Activated CD8-positive, alpha-beta memory T cell treated with anti-CD3 and anti-CD28 coated beads for 48 hours (primary cell): ENCODE data around the gene CTCF.

ENCODE experiments used
- DNase-seq, 3 experiments: peaks; one replicate each; pipeline ENCODE4 v3.0.0-alpha.2; 2020; ENCODE audit warnings: low read depth in 2 of 3, low spot score in 2 of 3

The CTCF gene

DNA sequence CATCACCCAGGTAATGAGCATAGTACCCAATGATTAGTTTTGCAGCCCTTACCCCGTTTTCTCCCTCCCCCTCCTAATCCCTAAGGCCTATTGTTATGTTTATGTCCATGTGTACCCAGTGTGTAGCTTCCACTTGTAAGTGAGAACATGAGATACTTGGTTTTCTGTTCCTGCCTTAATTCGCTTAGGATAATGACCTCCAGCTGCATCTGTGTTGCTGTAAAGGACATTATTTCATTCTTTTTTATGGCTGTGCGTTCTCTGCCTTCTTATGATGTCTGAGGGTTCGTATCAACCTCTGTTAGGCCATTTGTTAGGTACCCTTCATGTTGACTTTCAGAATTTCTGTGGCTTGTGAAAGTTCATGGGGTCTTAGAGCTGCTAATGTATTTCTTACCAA is 31.0 kb downstream of the CTCF start:
- DNase-seq: no peak

DNA sequence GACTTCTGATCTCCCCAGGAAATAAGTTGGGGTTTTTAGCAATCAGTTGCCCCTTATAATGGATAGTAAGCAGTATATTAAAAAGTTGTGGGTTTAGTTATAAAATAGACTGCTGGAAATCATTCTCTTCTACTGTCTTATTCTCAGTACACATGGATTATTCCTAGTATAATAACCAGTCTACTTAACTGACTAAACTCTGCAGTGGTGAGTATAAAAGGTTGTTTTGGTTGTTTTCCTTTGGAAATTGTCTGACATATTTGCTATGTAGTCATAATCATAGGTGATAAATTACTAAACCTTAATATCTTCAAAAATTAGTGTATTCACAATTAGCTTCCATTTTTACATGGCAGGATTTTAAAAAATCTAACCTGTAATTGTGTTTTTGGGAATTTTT is 31.4 kb downstream of the CTCF start:
- no peak for DNase-seq

DNA sequence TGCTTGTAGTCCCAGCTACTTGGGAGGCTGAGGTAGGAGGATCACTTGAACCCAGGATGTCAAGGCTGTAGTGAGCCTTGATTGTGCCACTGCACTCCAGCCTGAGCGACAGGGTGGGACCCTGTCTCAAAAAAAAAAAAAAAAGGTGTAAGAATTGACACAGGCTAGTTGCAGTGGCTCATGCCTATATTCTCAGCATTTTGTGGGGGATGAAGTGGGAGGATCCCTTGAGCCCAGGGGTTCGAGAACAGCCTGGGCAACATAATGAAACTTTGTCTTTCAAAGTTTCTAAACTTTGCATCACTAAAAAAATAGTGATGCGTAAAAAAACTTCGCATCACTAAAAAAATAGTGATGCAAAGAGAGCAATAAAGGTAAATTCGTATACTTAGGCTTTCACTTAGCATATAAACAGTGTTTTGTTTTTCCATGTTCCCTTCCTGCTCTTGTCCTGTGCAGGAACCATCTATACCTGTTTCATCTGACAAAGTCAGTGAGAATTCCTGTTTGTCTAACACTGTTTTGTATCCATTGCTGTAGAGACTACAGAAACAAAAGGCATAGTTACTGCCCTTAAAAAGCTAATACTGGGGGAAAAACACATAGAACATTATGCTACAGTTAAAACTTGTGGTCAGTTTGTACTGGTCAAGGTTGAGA is 32.1 kb downstream of the CTCF start:
- no peak for DNase-seq

DNA sequence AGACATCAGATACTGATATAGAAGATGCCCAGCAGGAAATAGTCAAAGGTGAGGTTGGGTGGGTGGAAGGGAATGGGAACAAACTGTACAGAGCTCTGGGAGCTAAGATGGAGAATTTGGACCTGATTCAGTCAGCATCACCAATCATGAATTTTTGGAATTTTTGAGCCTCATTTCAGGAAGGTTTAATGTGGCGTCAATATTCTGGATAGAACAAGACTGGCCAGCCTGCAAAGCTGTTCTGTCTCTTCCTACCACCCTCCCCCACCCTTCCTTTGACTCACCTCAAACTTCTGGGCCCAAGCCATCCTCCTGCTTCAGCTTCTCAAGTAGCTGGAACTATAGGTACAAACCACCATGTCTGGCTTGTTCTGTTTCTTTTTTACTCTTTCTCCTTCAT is 32.6 kb downstream of the CTCF start:
- no peak for DNase-seq

DNA sequence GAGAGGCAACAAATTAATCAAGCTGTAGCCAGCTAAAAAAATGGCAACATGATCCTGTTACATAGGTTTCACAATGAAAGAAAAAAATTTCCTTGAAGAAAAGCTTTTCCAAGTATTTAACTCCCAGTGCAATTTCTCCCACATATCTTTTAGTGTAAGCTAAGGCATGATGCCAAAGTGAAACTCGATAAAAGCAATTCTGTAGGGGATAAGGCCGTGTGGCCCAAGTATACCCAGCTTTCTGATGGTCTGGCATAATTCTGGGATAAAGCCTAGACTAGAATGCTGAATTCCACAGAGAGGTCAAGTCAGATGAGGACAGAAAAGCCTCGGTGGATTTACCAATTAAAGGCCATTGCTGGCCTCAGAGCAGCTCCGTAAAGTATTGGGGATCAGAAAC is 36.2 kb downstream of the CTCF start:
- no peak for DNase-seq

DNA sequence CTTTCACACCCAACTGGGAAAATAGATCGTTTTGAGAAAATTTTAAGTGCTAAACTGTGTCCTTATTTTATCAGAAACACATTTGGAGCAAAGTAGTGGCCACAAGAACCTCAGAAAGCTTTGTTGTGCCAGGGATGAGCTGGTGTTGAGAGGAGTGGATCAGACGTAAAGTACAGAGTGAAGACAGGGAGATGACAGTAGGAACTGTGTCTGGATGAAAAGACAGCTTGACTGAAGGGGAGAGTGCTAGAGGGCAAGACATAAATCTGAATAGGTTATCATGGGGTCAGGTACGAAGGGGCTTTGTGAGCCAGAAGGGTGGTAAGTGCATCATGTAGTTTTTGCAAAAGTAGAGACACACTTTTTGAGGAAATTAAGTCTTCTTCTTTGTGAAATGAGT is 43.3 kb downstream of the CTCF start:
- DNase-seq: no peak

DNA sequence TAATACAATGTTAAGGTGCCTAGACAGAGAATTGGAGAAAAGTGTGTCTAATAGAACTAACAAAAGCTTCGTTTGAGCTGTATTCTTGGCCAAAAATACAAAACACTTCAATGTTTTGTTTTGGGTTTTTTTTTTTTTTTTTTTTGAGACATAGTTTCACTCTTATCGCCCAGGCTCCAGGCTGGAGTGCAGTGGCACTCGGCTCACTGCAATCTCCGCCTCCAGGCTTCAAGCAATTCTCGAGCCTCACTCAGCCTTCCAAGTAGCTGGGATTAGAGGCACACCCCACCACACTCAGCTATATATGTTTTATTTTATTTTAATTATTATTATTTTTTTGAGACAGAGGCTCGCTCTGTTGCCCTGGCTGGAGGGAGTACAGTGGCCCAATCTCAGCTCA is 44.3 kb downstream of the CTCF start:
- DNase-seq: no peak

DNA sequence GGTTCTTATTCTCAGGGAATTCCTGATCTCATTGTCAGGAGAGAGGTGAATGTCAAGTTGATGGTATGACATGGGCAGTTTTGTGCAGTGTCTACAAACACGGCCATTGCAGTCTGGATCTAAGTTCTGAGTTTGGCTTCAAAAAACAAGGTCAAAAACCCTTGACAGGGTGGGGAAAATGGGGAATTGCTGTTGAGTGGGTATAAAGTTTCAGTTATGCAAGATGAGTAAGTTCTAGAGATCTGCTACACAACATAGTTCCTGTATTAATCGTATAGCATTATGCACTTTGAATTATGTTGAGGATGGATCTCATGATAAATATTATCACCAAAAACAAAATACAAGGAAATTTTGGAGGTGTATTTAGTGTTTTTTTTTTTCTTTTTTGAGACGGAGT is 46.0 kb downstream of the CTCF start:
- no peak for DNase-seq

DNA sequence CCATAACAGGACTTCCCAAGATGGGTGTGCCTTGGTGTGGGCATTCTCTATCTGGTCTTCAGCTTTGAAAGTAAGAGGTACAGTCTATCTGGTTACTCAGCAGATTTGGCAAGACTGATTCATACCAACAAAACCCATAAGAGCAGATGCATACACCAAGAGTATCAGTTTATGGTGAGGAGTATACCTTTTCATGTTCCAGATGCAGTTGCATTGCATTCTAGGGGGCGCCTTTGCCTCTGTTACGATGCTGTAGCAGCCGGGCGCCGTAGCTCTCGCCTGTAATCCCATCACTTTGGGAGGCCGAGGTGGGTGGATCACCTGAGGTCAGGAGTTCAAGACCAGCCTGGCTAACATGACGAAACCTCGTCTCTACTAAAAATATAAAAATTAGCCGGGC is 51.5 kb downstream of the CTCF start:
- DNase-seq: no peak

DNA sequence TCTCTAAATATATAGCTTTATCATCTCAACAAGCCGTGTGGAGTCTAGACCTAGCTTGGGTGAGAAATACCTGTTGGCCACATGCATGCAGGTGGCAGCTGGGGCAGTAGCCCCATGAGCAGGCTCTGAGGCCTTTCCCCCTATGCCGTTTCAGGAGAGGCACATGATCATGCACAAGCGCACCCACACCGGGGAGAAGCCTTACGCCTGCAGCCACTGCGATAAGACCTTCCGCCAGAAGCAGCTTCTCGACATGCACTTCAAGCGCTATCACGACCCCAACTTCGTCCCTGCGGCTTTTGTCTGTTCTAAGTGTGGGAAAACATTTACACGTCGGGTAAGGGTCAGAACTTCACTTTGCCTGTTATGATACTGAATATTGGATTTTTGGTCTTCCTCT is 65.9 kb downstream of the CTCF start:
- DNase-seq: no peak

DNA sequence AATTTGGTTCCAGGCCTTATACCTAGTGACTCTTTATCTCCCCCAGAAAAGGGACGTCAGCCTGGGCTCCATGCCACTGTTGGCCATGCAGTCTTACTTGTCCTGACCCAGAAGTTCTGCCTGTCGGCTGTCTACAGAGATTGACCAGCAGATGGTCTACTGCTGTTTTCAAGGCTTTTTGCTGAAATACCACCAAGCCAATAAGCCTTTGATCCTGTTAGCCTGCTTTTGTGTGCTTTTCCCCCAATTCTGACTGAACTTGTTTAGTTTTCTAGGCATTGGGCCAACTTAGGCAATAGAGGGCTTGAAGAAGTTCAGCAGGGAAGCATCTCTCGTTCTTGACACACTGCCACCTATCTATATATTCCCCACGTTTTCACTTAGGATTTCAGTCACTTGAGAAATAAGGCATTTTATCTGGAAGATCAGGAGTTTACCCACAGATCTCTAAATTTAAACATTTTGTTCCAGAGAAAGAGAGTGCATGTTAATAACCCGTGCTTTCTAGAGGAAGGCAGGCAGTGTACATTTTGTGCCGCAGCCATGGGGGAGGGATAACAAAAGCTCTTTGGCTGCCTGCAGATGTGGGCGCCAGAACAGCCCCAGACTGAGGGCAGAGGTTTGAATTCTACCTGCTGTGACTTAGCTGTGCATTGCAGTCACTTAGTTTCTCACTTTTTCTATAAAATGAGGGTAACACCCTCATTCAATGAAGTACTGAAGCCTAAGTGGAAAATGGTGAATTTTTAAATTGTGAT is 70.3 kb downstream of the CTCF start:
- no peak for DNase-seq

DNA sequence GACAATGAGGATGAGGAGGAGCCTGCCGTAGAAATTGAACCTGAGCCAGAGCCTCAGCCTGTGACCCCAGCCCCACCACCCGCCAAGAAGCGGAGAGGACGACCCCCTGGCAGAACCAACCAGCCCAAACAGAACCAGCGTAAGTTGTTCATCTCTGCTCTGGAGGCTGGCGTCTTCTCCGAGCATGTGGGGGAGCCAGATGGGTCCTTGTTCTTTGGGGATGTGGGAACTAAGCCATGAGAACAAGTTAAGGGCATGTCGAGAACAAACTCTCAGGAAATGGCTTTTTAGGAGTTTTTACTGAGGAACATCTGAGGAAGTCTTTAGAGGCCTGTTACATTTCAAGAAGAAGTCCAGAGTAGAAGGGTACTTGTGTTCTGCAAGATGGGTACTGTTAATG is 74.4 kb downstream of the CTCF start:
- no peak for DNase-seq

DNA sequence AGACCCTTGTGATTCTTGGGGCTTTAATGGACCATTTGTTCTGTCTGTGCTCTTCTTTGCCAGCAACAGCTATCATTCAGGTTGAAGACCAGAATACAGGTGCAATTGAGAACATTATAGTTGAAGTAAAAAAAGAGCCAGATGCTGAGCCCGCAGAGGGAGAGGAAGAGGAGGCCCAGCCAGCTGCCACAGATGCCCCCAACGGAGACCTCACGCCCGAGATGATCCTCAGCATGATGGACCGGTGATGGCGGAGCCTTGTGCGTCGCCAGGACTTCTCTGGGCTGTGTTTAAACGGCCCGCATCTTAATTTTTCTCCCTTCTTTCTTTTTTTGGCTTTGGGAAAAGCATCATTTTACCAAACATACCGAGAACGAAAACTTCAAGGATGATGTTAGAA is 75.3 kb downstream of the CTCF start:
- no peak for DNase-seq

DNA sequence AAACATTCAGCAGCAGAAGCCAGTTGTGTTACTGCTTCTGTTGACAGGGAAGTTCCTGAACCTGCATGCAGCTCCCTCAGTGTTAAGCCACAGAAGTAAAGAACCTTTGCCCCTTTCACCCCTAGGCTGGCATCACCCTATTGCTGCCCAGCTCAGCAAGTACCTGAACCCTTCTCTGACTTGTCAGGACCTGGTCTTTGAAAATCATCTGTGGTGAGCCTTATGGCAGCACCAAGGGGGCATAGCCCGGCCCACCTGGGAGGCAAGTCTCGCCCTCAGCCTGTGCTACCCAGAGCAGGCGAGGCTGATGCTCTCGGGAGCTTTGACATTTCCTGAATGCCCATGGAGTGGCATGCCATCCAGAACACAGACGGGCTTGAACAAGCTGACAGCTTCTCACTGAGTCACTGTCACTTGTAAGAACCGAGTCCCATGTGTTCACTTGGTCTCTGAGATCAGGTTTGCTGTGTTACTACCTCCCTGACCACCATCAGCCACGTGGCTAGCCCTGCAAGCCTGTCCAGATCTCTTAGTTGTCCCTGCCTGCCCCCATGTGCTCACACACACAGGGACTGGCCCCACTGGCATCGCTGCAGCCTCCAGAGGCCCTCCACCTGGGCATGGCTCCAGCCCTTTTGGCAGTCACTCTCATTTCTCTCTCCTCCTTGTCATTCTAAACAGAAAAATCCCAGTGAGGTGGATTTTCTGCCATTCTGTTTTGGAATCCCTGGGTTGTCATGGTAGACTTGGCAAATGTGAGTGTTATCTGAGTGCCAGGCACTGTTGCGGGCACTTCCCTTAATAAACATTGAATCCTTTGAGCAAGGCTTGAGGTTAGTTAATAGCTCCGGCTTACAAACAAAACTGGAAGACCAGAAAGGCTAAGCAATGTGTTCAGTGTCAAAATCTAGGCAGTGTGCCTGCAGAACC is 79.7 kb downstream of the CTCF start:
- no peak for DNase-seq

DNA sequence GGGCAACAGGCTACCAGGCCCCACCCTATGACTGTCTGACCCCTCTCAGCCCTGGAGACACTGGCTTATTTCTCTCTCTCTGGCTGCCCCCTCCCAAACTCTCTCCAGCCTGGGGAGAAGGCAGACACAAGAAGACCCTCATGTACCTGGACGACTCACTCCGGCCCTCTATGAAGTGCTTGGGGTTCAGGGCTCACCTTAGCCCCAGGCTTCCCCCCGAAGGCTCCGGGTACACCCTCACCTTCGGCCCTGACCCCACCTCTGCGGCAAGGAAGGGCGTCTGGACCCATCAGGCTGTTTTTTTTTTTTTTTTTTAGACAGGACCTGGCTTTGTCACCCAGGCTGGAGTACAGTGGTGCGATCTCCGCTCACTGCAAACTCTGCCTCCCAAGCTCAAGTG is 81.7 kb downstream of the CTCF start:
- no peak for DNase-seq

DNA sequence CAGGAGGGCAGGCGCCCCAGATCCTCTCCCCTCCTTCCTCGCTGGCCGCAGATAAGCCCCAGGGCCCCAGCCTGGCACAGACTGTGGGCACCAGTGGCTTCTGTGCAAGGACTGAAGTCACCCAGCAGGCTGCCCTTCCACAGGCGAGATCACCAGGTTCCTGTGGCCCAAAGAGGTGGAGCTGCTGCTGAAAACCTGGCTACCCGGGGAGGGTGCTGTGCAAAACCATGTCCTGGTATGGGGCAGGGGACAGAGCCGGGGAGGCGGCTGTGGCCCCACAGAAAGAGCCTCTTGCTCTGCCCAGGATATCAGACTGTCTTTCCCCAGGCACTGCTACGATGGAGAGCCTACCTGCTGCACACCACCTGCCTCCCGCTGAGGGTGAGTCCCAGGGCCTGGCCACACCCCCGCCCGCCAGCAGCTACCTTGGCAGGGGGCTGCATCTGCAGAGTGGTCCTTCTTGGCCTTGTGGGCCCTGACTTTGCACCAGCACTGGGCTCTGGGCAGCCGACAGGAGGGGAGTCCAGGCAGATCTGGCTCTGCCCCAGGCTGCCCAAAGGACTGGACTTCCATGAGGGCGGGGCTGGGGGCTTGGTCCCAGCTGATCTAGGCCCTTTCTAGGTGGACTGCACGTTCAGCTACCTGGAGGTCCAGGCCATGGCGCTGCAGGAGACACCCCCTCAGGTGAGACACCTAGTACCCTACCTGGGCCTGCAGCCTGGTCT is 83.2 kb downstream of the CTCF start:
- no peak for DNase-seq

DNA sequence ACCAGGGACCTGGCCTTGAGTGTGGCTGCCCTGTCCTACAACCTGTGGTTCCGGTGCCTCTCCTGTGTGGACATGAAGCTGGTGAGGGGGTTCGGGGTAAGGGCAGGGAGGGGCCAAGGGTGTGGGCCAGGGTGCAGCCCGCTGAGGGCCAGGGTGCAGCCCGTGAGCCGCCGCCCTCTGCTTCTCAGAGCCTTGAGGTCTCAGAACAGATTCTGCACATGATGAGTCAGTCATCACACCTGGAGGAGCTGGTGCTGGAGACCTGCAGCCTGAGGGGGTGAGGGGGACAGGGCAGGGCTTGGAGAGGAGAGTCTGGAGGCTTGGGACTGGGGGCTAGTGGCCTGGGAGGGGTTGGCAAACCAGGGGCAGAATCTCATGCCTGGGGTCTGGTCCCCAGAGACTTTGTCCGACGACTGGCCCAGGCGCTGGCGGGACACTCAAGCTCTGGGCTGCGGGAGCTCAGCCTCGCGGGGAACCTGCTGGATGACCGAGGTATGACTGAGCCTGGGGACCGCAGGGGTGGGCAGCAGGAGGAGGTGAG is 84.9 kb downstream of the CTCF start:
- DNase-seq: no peak

DNA sequence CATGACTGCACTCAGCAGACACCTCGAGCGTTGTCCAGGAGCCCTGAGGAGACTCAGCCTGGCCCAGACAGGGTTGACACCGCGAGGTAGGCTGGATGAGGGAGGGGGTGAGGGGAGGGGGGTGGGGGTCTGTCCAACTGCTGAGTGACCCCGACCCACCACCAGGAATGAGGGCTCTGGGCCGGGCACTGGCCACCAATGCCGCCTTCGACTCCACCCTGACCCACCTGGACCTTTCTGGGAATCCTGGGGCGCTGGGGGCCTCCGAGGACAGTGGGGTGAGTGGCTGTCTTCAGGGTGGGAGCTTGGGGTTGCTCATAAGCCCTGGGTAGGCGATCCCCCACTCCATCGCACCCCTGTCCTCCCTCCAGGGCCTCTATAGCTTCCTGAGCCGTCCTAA is 85.4 kb downstream of the CTCF start:
- no peak for DNase-seq

DNA sequence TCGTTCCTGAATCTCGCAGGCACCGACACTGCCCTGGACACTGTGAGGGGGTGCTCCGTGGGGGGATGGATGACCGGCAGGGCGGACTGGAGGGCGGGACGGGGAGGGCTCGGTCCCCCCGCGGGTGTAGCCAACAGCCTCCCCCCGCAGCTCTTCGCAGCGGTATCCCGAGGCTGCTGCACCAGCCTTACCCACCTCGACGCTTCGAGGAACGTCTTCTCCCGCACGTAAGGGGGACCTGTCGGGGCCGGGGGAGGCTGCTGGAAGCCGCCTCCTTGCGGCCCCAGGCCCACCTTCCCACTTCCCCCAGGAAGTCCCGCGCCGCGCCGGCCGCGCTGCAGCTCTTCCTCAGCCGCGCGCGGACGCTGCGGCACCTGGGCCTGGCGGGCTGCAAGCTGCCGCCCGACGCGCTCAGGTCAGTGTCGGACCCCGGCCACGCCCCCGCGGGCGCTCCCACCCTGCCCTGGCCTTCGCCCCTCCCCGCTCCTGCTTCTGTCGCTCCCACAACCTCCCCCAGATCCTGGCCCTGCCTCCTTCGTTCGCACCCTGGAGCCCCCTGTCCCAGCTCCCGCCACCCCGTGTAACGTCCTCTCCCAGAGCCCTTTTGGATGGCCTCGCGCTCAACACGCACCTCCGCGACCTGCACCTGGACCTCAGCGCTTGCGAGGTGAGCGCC is 85.9 kb downstream of the CTCF start:
- DNase-seq: no peak

DNA sequence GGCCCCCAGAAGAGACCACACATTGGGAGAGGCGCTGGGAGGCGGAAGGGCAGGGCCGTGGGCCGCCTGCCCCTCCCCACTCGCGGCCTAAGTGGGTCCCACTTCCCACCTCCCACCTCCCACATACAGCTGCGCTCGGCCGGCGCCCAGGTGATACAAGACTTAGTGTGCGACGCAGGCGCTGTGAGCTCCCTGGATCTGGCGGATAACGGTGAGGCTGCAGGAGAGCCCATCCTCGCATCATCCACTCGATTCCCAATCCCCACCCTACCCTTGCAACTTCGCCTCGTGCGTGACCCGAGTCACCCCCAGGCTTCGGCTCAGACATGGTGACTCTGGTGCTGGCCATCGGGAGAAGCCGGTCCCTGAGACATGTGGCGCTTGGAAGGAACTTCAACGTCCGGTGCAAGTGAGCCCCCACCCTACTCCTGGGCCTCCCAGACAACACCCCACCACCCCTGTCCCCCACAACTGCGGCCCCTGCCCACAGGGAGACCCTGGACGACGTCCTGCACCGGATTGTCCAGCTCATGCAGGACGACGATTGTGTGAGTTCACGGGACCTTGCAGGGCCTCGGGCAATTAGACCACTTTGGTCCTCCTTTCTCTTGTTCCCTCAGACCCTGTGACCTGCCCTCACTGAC is 86.6 kb downstream of the CTCF start:
- DNase-seq: no peak
